KOPT-K1 (cell line): ENCODE results near the gene LRP4.

Source experiments
- H3K27ac ChIP-seq: fragments of 200-600 bp; sonication (generic); 2 replicates; pipeline ENCODE4 v1.5.1; 2016; ENCODE audit warnings: antibody characterized with exemption, mild to moderate bottlenecking, low read depth, low read length; ENCODE audit not compliant: poor library complexity, severe bottlenecking
- H3K36me3 ChIP-seq: fragments of 200-600 bp; sonication (generic); 2 replicates; pipeline ENCODE4 v1.5.1; 2017; ENCODE audit warnings: antibody characterized with exemption, mild to moderate bottlenecking, low read length, moderate library complexity; ENCODE audit not compliant: insufficient read depth
- H3K9me3 ChIP-seq: fragments of 200-600 bp; sonication (generic); 2 replicates; pipeline ENCODE4 v1.5.1; 2017; ENCODE audit warnings: antibody characterized with exemption, low read length, mild to moderate bottlenecking; ENCODE audit not compliant: insufficient read depth, poor library complexity, severe bottlenecking

The LRP4 gene

GRCh38 chr11:46832511-46833214 lies 85.7 kb downstream of the LRP4 start:
- Histone ChIP-seq H3K36me3 (peaks cover 14% of the 10 kb centered on the region), H3K27ac (no peak overlapping the region)

GRCh38 chr11:46827995-46828394 lies 90.4 kb downstream of the LRP4 start:
- no peak overlapping the region for H3K27ac ChIP-seq
- H3K9me3 ChIP-seq = no peaks in the 10 kb centered on the region
- peaks cover 11% of the 10 kb centered on the region for H3K36me3 ChIP-seq

More at GRCh38 chr11:46832511-46833214, 85.7 kb downstream of the LRP4 start:
- H3K9me3 ChIP-seq = no peaks in the 10 kb centered on the region

GRCh38 chr11:46826310-46827044 lies 91.9 kb downstream of the LRP4 start:
- Histone ChIP-seq H3K27ac (no peak overlapping the region), H3K36me3 (peaks cover 11% of the 10 kb centered on the region), H3K9me3 (no peaks in the 10 kb centered on the region)

GRCh38 chr11:46808799-46809431 lies 109.4 kb downstream of the LRP4 start:
- Histone ChIP-seq H3K9me3 (no peaks in the 10 kb centered on the region), H3K36me3 (peaks cover 97% of the 10 kb centered on the region), H3K27ac (no peak overlapping the region)
